Type B pancreatic cell (in vitro differentiated cells): ENCODE results near the gene ICOSLG. TPM values are rescaled to one million over a fixed set of nuclear protein-coding genes. Genes with fewer than 3 reads are reported as not detected.
"Not testable (repeated sequence)": the region's sequence is repeated elsewhere in the genome, so short reads cannot be mapped to it uniquely, and the experiment has no call there.

Source experiments
- DNase-seq: peaks from one replicate; pipeline ENCODE4 v3.0.0; 2021; ENCODE audit warnings: mixed read lengths; ENCODE audit not compliant: unreplicated experiment; ENCODE audit errors: extremely low spot score
- H3K27ac Mint-ChIP-seq: 2 replicates; pipeline ENCODE4 v1.8.0; 2021; ENCODE audit warnings: mild to moderate bottlenecking, mixed read lengths
- H3K27me3 Mint-ChIP-seq: 2 replicates; pipeline ENCODE4 v1.8.0; 2021; ENCODE audit warnings: mixed read lengths
- H3K36me3 Mint-ChIP-seq: 2 replicates; pipeline ENCODE4 v1.8.0; 2021; ENCODE audit warnings: mixed read lengths
- H3K4me1 Mint-ChIP-seq: one replicate; pipeline ENCODE4 v1.8.0; 2021; ENCODE audit warnings: mixed read lengths; ENCODE audit not compliant: unreplicated experiment
- H3K4me3 Mint-ChIP-seq: 2 replicates; pipeline ENCODE4 v1.8.0; 2021; ENCODE audit warnings: mild to moderate bottlenecking, mixed read lengths
- H3K9me3 Mint-ChIP-seq: 2 replicates; pipeline ENCODE4 v1.8.0; 2021; ENCODE audit warnings: mixed read lengths
- CTCF ChIP-seq: fragments of 200-600 bp; sonication (generic); conservative IDR thresholded peaks from 2 replicates; pipeline ENCODE4 v1.5.0; 2021; ENCODE audit warnings: antibody characterized with exemption, mild to moderate bottlenecking
- total RNA-seq: library from RNA; stranded (reverse); gene quantifications from 2 replicates; pipeline ENCODE4 v1.2.1, GENCODE V29; 2021; ENCODE audit warnings: low replicate concordance

Gene ICOSLG
- total RNA-seq, 1 donor from 2014 or later, result 5.4 TPM

GRCh38 chr21:44199448-44199847 is 41.3 kb downstream of the ICOSLG start:
- DNase-seq, result no peak
- no peak for TF ChIP-seq CTCF
- Mint-ChIP-seq H3K27me3 (no peaks in the 10 kb centered on the region), H3K36me3 (no peaks in the 10 kb centered on the region), H3K4me1 (no peaks in the 10 kb centered on the region), H3K4me3 (no peak overlapping the region), H3K9me3 (no peaks in the 10 kb centered on the region), H3K27ac (no peak overlapping the region)

GRCh38 chr21:44197156-44197516 is 43.6 kb downstream of the ICOSLG start:
- not testable (repeated sequence) for H3K4me1 Mint-ChIP-seq, H3K27me3 Mint-ChIP-seq, H3K4me3 Mint-ChIP-seq, H3K9me3 Mint-ChIP-seq, DNase-seq, H3K36me3 Mint-ChIP-seq, H3K27ac Mint-ChIP-seq

- not testable (repeated sequence) for H3K4me1 Mint-ChIP-seq, H3K36me3 Mint-ChIP-seq, H3K9me3 Mint-ChIP-seq, H3K27me3 Mint-ChIP-seq, H3K4me3 Mint-ChIP-seq, H3K27ac Mint-ChIP-seq, DNase-seq
Measured at GRCh38 chr21:44196212-44197155, 44.3 kb downstream of the ICOSLG start.

GRCh38 chr21:44194888-44195287 is 45.9 kb downstream of the ICOSLG start:
- not testable (repeated sequence) for H3K4me3 Mint-ChIP-seq, H3K9me3 Mint-ChIP-seq, DNase-seq, H3K4me1 Mint-ChIP-seq, H3K27ac Mint-ChIP-seq, H3K36me3 Mint-ChIP-seq, H3K27me3 Mint-ChIP-seq

GRCh38 chr21:44194451-44194850 is 46.3 kb downstream of the ICOSLG start:
- not testable (repeated sequence) for DNase-seq, H3K4me3 Mint-ChIP-seq, H3K27me3 Mint-ChIP-seq, H3K36me3 Mint-ChIP-seq, H3K27ac Mint-ChIP-seq, H3K9me3 Mint-ChIP-seq, H3K4me1 Mint-ChIP-seq

GRCh38 chr21:44193108-44193507 is 47.6 kb downstream of the ICOSLG start:
- not testable (repeated sequence) for H3K36me3 Mint-ChIP-seq, H3K27ac Mint-ChIP-seq, H3K4me1 Mint-ChIP-seq, H3K9me3 Mint-ChIP-seq, H3K4me3 Mint-ChIP-seq, DNase-seq, H3K27me3 Mint-ChIP-seq

GRCh38 chr21:44190349-44191271 is 50.1 kb downstream of the ICOSLG start:
- not testable (repeated sequence) for DNase-seq, H3K9me3 Mint-ChIP-seq, H3K27me3 Mint-ChIP-seq, H3K36me3 Mint-ChIP-seq, H3K4me1 Mint-ChIP-seq, H3K27ac Mint-ChIP-seq, H3K4me3 Mint-ChIP-seq

- not testable (repeated sequence) for H3K4me1 Mint-ChIP-seq, H3K4me3 Mint-ChIP-seq, H3K27me3 Mint-ChIP-seq, DNase-seq, H3K9me3 Mint-ChIP-seq, H3K36me3 Mint-ChIP-seq, H3K27ac Mint-ChIP-seq
Measured at GRCh38 chr21:44184862-44185261, 55.9 kb downstream of the ICOSLG start.

GRCh38 chr21:44182202-44182601 is 58.5 kb downstream of the ICOSLG start:
- not testable (repeated sequence) for H3K9me3 Mint-ChIP-seq, H3K36me3 Mint-ChIP-seq, H3K4me3 Mint-ChIP-seq, H3K4me1 Mint-ChIP-seq, H3K27me3 Mint-ChIP-seq, DNase-seq, H3K27ac Mint-ChIP-seq

- H3K27ac Mint-ChIP-seq, H3K36me3 Mint-ChIP-seq, H3K4me1 Mint-ChIP-seq, H3K9me3 Mint-ChIP-seq, H3K4me3 Mint-ChIP-seq, DNase-seq, H3K27me3 Mint-ChIP-seq: not testable (repeated sequence)
Measured at GRCh38 chr21:44181506-44181905, 59.2 kb downstream of the ICOSLG start.

- H3K36me3 Mint-ChIP-seq, H3K4me1 Mint-ChIP-seq, H3K9me3 Mint-ChIP-seq, DNase-seq, H3K4me3 Mint-ChIP-seq, H3K27ac Mint-ChIP-seq, H3K27me3 Mint-ChIP-seq: not testable (repeated sequence)
Measured at GRCh38 chr21:44176127-44176526, 64.6 kb downstream of the ICOSLG start.

- H3K27ac Mint-ChIP-seq, H3K4me3 Mint-ChIP-seq, DNase-seq, H3K9me3 Mint-ChIP-seq, H3K36me3 Mint-ChIP-seq, H3K27me3 Mint-ChIP-seq, H3K4me1 Mint-ChIP-seq: not testable (repeated sequence)
Measured at GRCh38 chr21:44175189-44175588, 65.6 kb downstream of the ICOSLG start.
